GM23248 (cell line): ENCODE measurements around the gene FBXO9. TPM values are rescaled to one million over a fixed set of nuclear protein-coding genes. Genes with fewer than 3 reads are reported as not detected.
A peak's percentile ranks its signal among the peaks of the same experiment; 100 is the strongest.

ENCODE experiments used
- DNase-seq: peaks from one replicate; pipeline ENCODE4 v3.0.0-alpha.2; 2015
- H2AFZ ChIP-seq: fragments of 200-600 bp; sonication (generic); 2 replicates; pipeline ENCODE4 v1.6.1; 2016; ENCODE audit warnings: antibody characterized with exemption
- H3F3A ChIP-seq: fragments of 200-600 bp; sonication (generic); 2 replicates; pipeline ENCODE4 v1.6.1; 2016; ENCODE audit warnings: mild to moderate bottlenecking, antibody characterized with exemption, mixed run types; ENCODE audit not compliant: insufficient read depth
- H3K27ac ChIP-seq: fragments of 200-600 bp; sonication (generic); 2 replicates; pipeline ENCODE4 v1.5.1; 2016; ENCODE audit warnings: mild to moderate bottlenecking
- H3K27me3 ChIP-seq: fragments of 200-600 bp; sonication (generic); replicated peaks from 2 replicates; pipeline ENCODE4 v1.6.1; 2016; ENCODE audit warnings: mild to moderate bottlenecking; ENCODE audit not compliant: insufficient read depth
- H3K36me3 ChIP-seq: fragments of 200-600 bp; sonication (generic); 2 replicates; pipeline ENCODE4 v1.6.1; 2016; ENCODE audit warnings: low read depth, mild to moderate bottlenecking
- H3K4me1 ChIP-seq: fragments of 200-600 bp; sonication (generic); 2 replicates; pipeline ENCODE4 v1.6.1; 2016; ENCODE audit warnings: mild to moderate bottlenecking; ENCODE audit not compliant: insufficient read depth
- H3K4me2 ChIP-seq: fragments of 200-600 bp; sonication (generic); one replicate; pipeline ENCODE4 v1.6.1; 2016; ENCODE audit warnings: mild to moderate bottlenecking; ENCODE audit not compliant: unreplicated experiment
- H3K4me3 ChIP-seq: fragments of 200-600 bp; sonication (generic); 2 replicates; pipeline ENCODE4 v1.5.1; 2016; ENCODE audit warnings: mild to moderate bottlenecking
- H3K79me2 ChIP-seq: fragments of 200-600 bp; sonication (generic); 2 replicates; pipeline ENCODE4 v1.6.1; 2016; ENCODE audit warnings: mild to moderate bottlenecking; ENCODE audit not compliant: insufficient read depth
- H3K9ac ChIP-seq: fragments of 200-600 bp; sonication (generic); 2 replicates; pipeline ENCODE4 v1.6.1; 2016; ENCODE audit warnings: mild to moderate bottlenecking
- H3K9me2 ChIP-seq: fragments of 200-600 bp; sonication (generic); 2 replicates; pipeline ENCODE4 v1.6.1; 2016; ENCODE audit warnings: mixed run types, mild to moderate bottlenecking, moderate library complexity; ENCODE audit not compliant: insufficient read depth
- H3K9me3 ChIP-seq: fragments of 200-600 bp; sonication (generic); one replicate; pipeline ENCODE4 v1.6.1; 2017; ENCODE audit warnings: low read depth
- H4K20me1 ChIP-seq: fragments of 200-600 bp; sonication (generic); 2 replicates; pipeline ENCODE4 v1.6.0; 2016; ENCODE audit not compliant: insufficient read depth
- EZH2 ChIP-seq: fragments of 200-600 bp; sonication (generic); IDR thresholded peaks from 2 replicates; pipeline ENCODE4 v1.6.1; 2018; ENCODE audit warnings: antibody characterized with exemption, mild to moderate bottlenecking; ENCODE audit not compliant: insufficient read depth, poor library complexity, severe bottlenecking
- EZH2phosphoT487 ChIP-seq: fragments of 200-600 bp; sonication (generic); IDR thresholded peaks from 2 replicates; pipeline ENCODE4 v1.6.1; 2018; ENCODE audit warnings: antibody characterized with exemption, moderate library complexity, mild to moderate bottlenecking, low read depth; ENCODE audit not compliant: insufficient read depth
- WGBS, 2 experiments: methylation state at CpG; one replicate each; pipeline ENCODE4 v1.1.6; 2015 to 2017; ENCODE audit warnings: low lambda C conversion rate in 2 of 2, low coverage in 1 of 2; ENCODE audit errors: missing lambda C conversion rate in 2 of 2; 5-methylcytosine and 5-hydroxymethylcytosine counted together
- in situ Hi-C: fragments of 300-500 bp; cut with MboI; formaldehyde crosslinking; loops from 2 replicates; pipeline ENCODE4 v1.15.0; 2020
- polyA plus RNA-seq: library from polyadenylated mRNA; unstranded; fragments of >200 nt; fragmentation: Nextera tagmentation; extraction: Ambion mirVana; gene quantifications from 2 replicates; pipeline ENCODE4 v1.2.1, GENCODE V29; 2016
- total RNA-seq: library from RNA; depleted of rRNA; stranded (reverse); fragments of >200 nt; shearing (Covaris generic); gene quantifications from 2 replicates; pipeline ENCODE4 v1.2.3, GENCODE V29; 2014

Gene FBXO9
- total and polyA plus RNA-seq, 2 experiments from 2014 or later = 56.5 to 59.6 TPM

DNA sequence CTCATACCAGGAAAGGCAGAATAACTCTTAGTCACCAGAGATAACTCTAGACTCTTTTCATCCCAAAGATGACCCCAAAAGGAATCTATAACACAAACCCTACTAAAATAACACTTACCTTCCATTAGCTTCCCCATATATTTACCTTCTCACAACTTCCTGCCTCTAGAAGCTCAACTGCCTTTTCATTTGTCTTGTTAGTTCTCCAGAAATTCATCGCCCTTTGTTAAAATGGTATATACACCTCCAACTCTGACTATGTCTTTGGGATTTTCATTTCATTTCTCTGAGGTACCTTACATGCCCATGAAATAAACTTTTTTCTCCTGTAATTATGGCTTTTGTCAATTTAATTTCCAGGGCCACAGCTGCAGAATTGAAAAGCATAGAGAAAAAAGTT lies 49.9 kb downstream of the FBXO9 start:
- 71 to 82% methylated on average over 1 of the region's 1 CpG for WGBS, 2 experiments
- TF ChIP-seq EZH2phosphoT487 = no peak
- no peak for TF ChIP-seq EZH2
- Histone ChIP-seq H3K4me2 (no peak overlapping the region), H3K27me3 (no peaks in the 10 kb centered on the region), H3F3A (peaks cover 5% of the 10 kb centered on the region; the same call in 1 of the 2 replicates), H3K9me2 (no peaks in the 10 kb centered on the region), H3K4me1 (peaks cover 10% of the 10 kb centered on the region), H3K4me3 (no peak overlapping the region), H2AFZ (no peak overlapping the region), H3K9ac (no peak overlapping the region), H3K79me2 (no peaks in the 10 kb centered on the region), H3K27ac (no peak overlapping the region), H3K36me3 (no peaks in the 10 kb centered on the region), H3K9me3 (no peaks in the 10 kb centered on the region), H4K20me1 (no peaks in the 10 kb centered on the region)
- in situ Hi-C loops = no loop called here
- no peak for DNase-seq

DNA sequence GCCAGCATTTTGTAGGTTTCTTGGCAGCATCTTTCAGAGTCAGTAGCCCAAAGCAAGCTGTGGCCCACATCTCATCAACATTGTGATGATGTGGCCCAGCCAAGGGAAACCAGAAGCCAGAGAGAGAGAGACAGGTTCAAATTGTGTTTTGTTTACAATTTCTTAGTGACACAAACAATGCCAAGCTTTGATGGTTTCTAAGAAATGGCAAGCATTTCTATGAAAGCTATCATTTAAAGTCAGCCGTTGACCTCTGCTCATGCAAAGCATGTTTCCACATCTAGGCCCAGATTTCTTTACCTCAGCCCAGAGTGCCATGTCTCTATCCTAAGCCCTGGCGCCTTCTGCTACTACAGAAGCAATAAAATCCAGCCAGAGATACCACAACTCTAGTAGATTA lies 50.5 kb downstream of the FBXO9 start:
- H3K9me3 ChIP-seq = no peaks in the 10 kb centered on the region
- no peaks in the 10 kb centered on the region for H3K36me3 ChIP-seq
- H3K27me3 ChIP-seq = no peaks in the 10 kb centered on the region
- 73 to 82% methylated on average over 2 of the region's 2 CpGs for WGBS, 2 experiments
- H3F3A ChIP-seq = peaks cover 5% of the 10 kb centered on the region; the same call in 1 of the 2 replicates
- peaks cover 14% of the 10 kb centered on the region for H3K4me1 ChIP-seq
- TF ChIP-seq EZH2 (no peak), EZH2phosphoT487 (no peak)
- H2AFZ ChIP-seq = no peak overlapping the region
- H3K79me2 ChIP-seq = no peaks in the 10 kb centered on the region
- no peak for DNase-seq
- H4K20me1 ChIP-seq = no peaks in the 10 kb centered on the region
- H3K9ac ChIP-seq = no peak overlapping the region
- H3K4me3 ChIP-seq = no peak overlapping the region
- no peaks in the 10 kb centered on the region for H3K9me2 ChIP-seq
- in situ Hi-C loops = no loop called here
- no peak overlapping the region for H3K27ac ChIP-seq
- H3K4me2 ChIP-seq = no peak overlapping the region

- Histone ChIP-seq H3K9me3 (no peaks in the 10 kb centered on the region), H4K20me1 (no peaks in the 10 kb centered on the region), H2AFZ (0 out of 2 replicates have a peak overlapping the region, but pooled peaks have one; percentile 15), H3K9ac (peak overlapping the region; percentile 45), H3K79me2 (no peaks in the 10 kb centered on the region), H3F3A (peaks cover 5% of the 10 kb centered on the region; the same call in 1 of the 2 replicates), H3K4me3 (no peak overlapping the region), H3K36me3 (no peaks in the 10 kb centered on the region), H3K9me2 (no peaks in the 10 kb centered on the region), H3K4me1 (peaks cover 14% of the 10 kb centered on the region), H3K27me3 (no peaks in the 10 kb centered on the region), H3K27ac (peak overlapping the region; percentile 41), H3K4me2 (peak overlapping the region; percentile 65)
- WGBS, 2 experiments = 100% methylated on average over 1 of the region's 1 CpG
- TF ChIP-seq EZH2 (no peak), EZH2phosphoT487 (no peak)
- in situ Hi-C loops = no loop called here
- DNase-seq = peak; percentile 49
Measured at GRCh38 chr6:53119349-53119748, 54.1 kb downstream of the FBXO9 start.

- no peak overlapping the region for H3K4me3 ChIP-seq
- 0 out of 2 replicates have a peak overlapping the region, but pooled peaks have one; percentile 15 for H2AFZ ChIP-seq
Measured at GRCh38 chr6:53119772-53120409, 54.7 kb downstream of the FBXO9 start.

More at GRCh38 chr6:53119772-53120409, 54.7 kb downstream of the FBXO9 start:
- DNase-seq = peak; percentile 84
- in situ Hi-C loops = no loop called here
- TF ChIP-seq EZH2 (no peak), EZH2phosphoT487 (no peak)
- peaks cover 5% of the 10 kb centered on the region; the same call in 1 of the 2 replicates for H3F3A ChIP-seq
- no peaks in the 10 kb centered on the region for H4K20me1 ChIP-seq
- no peaks in the 10 kb centered on the region for H3K9me2 ChIP-seq
- 8 to 13% methylated on average over 4 of the region's 4 CpGs for WGBS, 2 experiments
- H3K36me3 ChIP-seq = no peaks in the 10 kb centered on the region
- H3K27ac ChIP-seq = peak overlapping the region; percentile 41
- peak overlapping the region; percentile 45 for H3K9ac ChIP-seq
- H3K4me2 ChIP-seq = peak overlapping the region; percentile 65
- H3K27me3 ChIP-seq = no peaks in the 10 kb centered on the region
- peaks cover 14% of the 10 kb centered on the region for H3K4me1 ChIP-seq
- no peaks in the 10 kb centered on the region for H3K9me3 ChIP-seq
- H3K79me2 ChIP-seq = no peaks in the 10 kb centered on the region
